ENCODE measurements around the gene MACROD2.

DNA sequence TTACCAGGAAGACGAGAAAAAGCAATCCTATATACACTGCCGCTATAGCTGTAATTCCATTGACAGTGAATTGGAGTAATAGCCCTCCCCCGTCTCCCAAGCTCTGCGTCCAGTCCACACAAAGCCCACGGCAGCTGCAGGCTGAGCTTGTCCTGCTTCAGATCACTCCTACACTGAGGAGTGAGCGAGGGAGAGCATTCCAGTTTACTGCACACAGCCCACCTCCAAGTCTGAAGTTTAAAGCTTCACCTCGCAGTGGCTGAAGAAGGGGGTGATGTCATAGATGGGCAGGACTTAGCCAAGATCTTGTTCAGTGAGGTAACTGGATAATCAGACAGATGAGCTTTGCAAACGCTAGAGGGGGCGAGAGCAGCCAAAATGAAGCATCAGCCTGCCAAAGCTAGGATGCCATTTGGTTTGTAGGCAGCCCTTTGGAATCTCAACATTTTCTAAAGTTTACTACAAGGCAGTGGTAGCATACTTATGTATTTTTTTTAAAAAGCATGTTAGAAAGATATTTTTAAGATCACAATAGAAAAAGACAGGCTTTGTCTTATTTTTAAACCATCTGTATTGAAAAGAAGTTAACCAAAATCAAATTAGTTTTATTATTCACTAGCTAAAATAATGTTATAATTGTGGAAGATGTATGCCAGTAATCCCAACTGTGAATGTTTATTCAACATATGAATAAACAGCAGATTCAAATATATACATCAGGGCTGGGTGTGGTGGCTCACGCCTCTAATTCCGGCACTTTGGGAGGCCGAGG is 342.3 kb downstream of the MACROD2 start, which contains the start of gene FLRT3:
- TF ChIP-seq, protein P1, sequence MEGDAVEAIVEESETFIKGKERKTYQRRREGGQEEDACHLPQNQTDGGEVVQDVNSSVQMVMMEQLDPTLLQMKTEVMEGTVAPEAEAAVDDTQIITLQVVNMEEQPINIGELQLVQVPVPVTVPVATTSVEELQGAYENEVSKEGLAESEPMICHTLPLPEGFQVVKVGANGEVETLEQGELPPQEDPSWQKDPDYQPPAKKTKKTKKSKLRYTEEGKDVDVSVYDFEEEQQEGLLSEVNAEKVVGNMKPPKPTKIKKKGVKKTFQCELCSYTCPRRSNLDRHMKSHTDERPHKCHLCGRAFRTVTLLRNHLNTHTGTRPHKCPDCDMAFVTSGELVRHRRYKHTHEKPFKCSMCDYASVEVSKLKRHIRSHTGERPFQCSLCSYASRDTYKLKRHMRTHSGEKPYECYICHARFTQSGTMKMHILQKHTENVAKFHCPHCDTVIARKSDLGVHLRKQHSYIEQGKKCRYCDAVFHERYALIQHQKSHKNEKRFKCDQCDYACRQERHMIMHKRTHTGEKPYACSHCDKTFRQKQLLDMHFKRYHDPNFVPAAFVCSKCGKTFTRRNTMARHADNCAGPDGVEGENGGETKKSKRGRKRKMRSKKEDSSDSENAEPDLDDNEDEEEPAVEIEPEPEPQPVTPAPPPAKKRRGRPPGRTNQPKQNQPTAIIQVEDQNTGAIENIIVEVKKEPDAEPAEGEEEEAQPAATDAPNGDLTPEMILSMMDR (IDR thresholded peaks at IDR 0.05): peak; percentile 63 to 69 (median 66)
- TF ChIP-seq POLR2A (IDR thresholded peaks at IDR 0.05): peak; percentile 60 to 89

Measured in uterus (tissue), 2 donors.